Smooth muscle cell (in vitro differentiated cells): ENCODE results near the gene RASGRF2. TPM values are rescaled to one million over a fixed set of nuclear protein-coding genes. Genes with fewer than 3 reads are reported as not detected.

Experiments
- DNase-seq: peaks from one replicate; lab custom pipeline; 2025; ENCODE audit not compliant: unreplicated experiment; lab: John Stamatoyannopoulos, UW
- H2AFZ ChIP-seq: fragments of 200-600 bp; sonication (generic); 2 replicates; pipeline ENCODE4 v1.6.0; 2016; ENCODE audit warnings: antibody characterized with exemption, low read depth, mild to moderate bottlenecking
- H3F3A ChIP-seq: fragments of 200-600 bp; sonication (generic); 2 replicates; pipeline ENCODE4 v1.6.0; 2017; ENCODE audit warnings: antibody characterized with exemption, low read depth
- H3K27ac ChIP-seq: fragments of 200-600 bp; sonication (generic); 2 replicates; pipeline ENCODE4 v1.5.1; 2016; ENCODE audit warnings: low read depth, mild to moderate bottlenecking
- H3K27me3 ChIP-seq: fragments of 200-600 bp; sonication (generic); 2 replicates; pipeline ENCODE4 v1.6.1; 2016; ENCODE audit warnings: low read depth, mild to moderate bottlenecking
- H3K36me3 ChIP-seq: fragments of 200-600 bp; sonication (generic); 2 replicates; pipeline ENCODE4 v1.5.1; 2016; ENCODE audit warnings: low read depth
- H3K4me1 ChIP-seq: fragments of 200-600 bp; sonication (generic); 2 replicates; pipeline ENCODE4 v1.5.1; 2016; ENCODE audit warnings: low read depth
- H3K4me2 ChIP-seq: fragments of 200-600 bp; sonication (generic); 2 replicates; pipeline ENCODE4 v1.6.0; 2016; ENCODE audit warnings: mild to moderate bottlenecking
- H3K4me3 ChIP-seq: fragments of 200-600 bp; sonication (generic); 2 replicates; pipeline ENCODE4 v1.5.1; 2016; ENCODE audit warnings: mild to moderate bottlenecking
- H3K79me2 ChIP-seq: fragments of 200-600 bp; sonication (generic); 2 replicates; pipeline ENCODE4 v1.6.0; 2016; ENCODE audit warnings: low read depth, mild to moderate bottlenecking
- H3K9ac ChIP-seq: fragments of 200-600 bp; sonication (generic); 2 replicates; pipeline ENCODE4 v1.6.0; 2016; ENCODE audit warnings: low read depth
- H3K9me3 ChIP-seq: fragments of 200-600 bp; sonication (generic); replicated peaks from 2 replicates; pipeline ENCODE4 v1.5.1; 2016; ENCODE audit warnings: low read depth
- H4K20me1 ChIP-seq: fragments of 200-600 bp; sonication (generic); 2 replicates; pipeline ENCODE4 v1.6.0; 2016; ENCODE audit warnings: low read depth
- CTCF ChIP-seq: fragments of 200-600 bp; sonication (generic); IDR thresholded peaks from 2 replicates; pipeline ENCODE4 v1.5.1; 2017; ENCODE audit warnings: borderline replicate concordance, mild to moderate bottlenecking, antibody characterized with exemption; ENCODE audit not compliant: insufficient read depth, poor library complexity, severe bottlenecking
- WGBS: methylation state at CpG from one replicate; pipeline ENCODE4 v1.1.7; 2016; ENCODE audit warnings: low lambda C conversion rate; 5-methylcytosine and 5-hydroxymethylcytosine counted together
- polyA plus RNA-seq: library from polyadenylated mRNA; unstranded; fragments of >200 nt; fragmentation: Nextera tagmentation; extraction: Ambion mirVana; gene quantifications from 2 replicates; pipeline ENCODE4 v1.2.1, GENCODE V29; 2016
- total RNA-seq: library from RNA; depleted of rRNA; stranded (reverse); fragments of >200 nt; gene quantifications from 2 replicates; pipeline ENCODE4 v1.2.3, GENCODE V29; 2014

Gene RASGRF2
- total and polyA plus RNA-seq, 2 experiments from 2014 or later: 11.1 to 24.7 TPM

- Histone ChIP-seq H3K36me3 (peaks cover 4% of the 10 kb centered on the region), H3K9me3 (no peaks in the 10 kb centered on the region), H2AFZ (no peak overlapping the region), H3K4me1 (no peaks in the 10 kb centered on the region), H3K4me2 (no peak overlapping the region), H3K27me3 (no peaks in the 10 kb centered on the region), H3K79me2 (no peaks in the 10 kb centered on the region), H4K20me1 (no peaks in the 10 kb centered on the region), H3F3A (no peaks in the 10 kb centered on the region), H3K9ac (no peak overlapping the region), H3K27ac (no peak overlapping the region), H3K4me3 (no peak overlapping the region)
- 95% methylated on average over 1 of the region's 1 CpG for WGBS
- no peak for TF ChIP-seq CTCF
- no peak for DNase-seq
Observed at GRCh38 chr5:81132381-81132780, 172.2 kb downstream of the RASGRF2 start.

- 90% methylated on average over 2 of the region's 2 CpGs for WGBS
Observed at GRCh38 chr5:81134066-81134465, 173.9 kb downstream of the RASGRF2 start.

GRCh38 chr5:81134566-81134965 lies 174.4 kb downstream of the RASGRF2 start:
- no peak for TF ChIP-seq CTCF
- no peaks in the 10 kb centered on the region for H3K9me3 ChIP-seq
- H4K20me1 ChIP-seq: no peaks in the 10 kb centered on the region
- DNase-seq: no peak
- no peak overlapping the region for H3K27ac ChIP-seq
- H3K4me1 ChIP-seq: no peaks in the 10 kb centered on the region
- H3K4me3 ChIP-seq: no peak overlapping the region
- H3K9ac ChIP-seq: no peak overlapping the region
- H2AFZ ChIP-seq: no peak overlapping the region
- H3F3A ChIP-seq: no peaks in the 10 kb centered on the region
- H3K79me2 ChIP-seq: no peaks in the 10 kb centered on the region
- H3K27me3 ChIP-seq: no peaks in the 10 kb centered on the region
- H3K4me2 ChIP-seq: no peak overlapping the region
- peaks cover 4% of the 10 kb centered on the region for H3K36me3 ChIP-seq

More at GRCh38 chr5:81134066-81134465, 173.9 kb downstream of the RASGRF2 start:
- Histone ChIP-seq H3K79me2 (no peaks in the 10 kb centered on the region), H3K4me2 (no peak overlapping the region), H2AFZ (no peak overlapping the region), H3K9me3 (no peaks in the 10 kb centered on the region), H3K27me3 (no peaks in the 10 kb centered on the region), H3K4me1 (no peaks in the 10 kb centered on the region), H3K4me3 (no peak overlapping the region), H3K9ac (no peak overlapping the region), H4K20me1 (no peaks in the 10 kb centered on the region), H3F3A (no peaks in the 10 kb centered on the region), H3K36me3 (peaks cover 4% of the 10 kb centered on the region), H3K27ac (no peak overlapping the region)
- no peak for DNase-seq
- no peak for TF ChIP-seq CTCF

GRCh38 chr5:81136557-81136956 lies 176.4 kb downstream of the RASGRF2 start:
- no peak overlapping the region for H2AFZ ChIP-seq
- no peak for TF ChIP-seq CTCF
- peaks cover 4% of the 10 kb centered on the region for H3K36me3 ChIP-seq
- no peak overlapping the region for H3K4me2 ChIP-seq
- no peak overlapping the region for H3K4me3 ChIP-seq
- H3K27me3 ChIP-seq: no peaks in the 10 kb centered on the region
- H3F3A ChIP-seq: peaks cover 4% of the 10 kb centered on the region
- WGBS: 93% methylated on average over 3 of the region's 3 CpGs
- H3K27ac ChIP-seq: no peak overlapping the region
- no peaks in the 10 kb centered on the region for H3K9me3 ChIP-seq
- no peak overlapping the region for H3K9ac ChIP-seq
- no peaks in the 10 kb centered on the region for H4K20me1 ChIP-seq
- no peaks in the 10 kb centered on the region for H3K79me2 ChIP-seq
- DNase-seq: no peak
- H3K4me1 ChIP-seq: peaks cover 4% of the 10 kb centered on the region
